Sigmoid colon (tissue), 7 donors: ENCODE data around the gene PPIP5K2. TPM values are rescaled to one million over a fixed set of nuclear protein-coding genes. Genes with fewer than 3 reads are reported as not detected.

Experiments
- DNase-seq: peaks from one replicate; pipeline ENCODE4 v3.0.0-alpha.2; 2019
- H3K27ac ChIP-seq, 4 donors: fragments of 200-600 bp; sonication (generic); one replicate each; pipeline ENCODE4 v1.5.1; 2016 to 2019; ENCODE audit warnings: mild to moderate bottlenecking in 1 of 4
- H3K27me3 ChIP-seq, 3 donors: fragments of 200-600 bp; sonication (generic); one replicate each; pipeline ENCODE4 v1.5.1; 2019; ENCODE audit warnings: mild to moderate bottlenecking in 1 of 3
- H3K36me3 ChIP-seq, 4 donors: fragments of 200-600 bp; sonication (generic); one replicate each; pipeline ENCODE4 v1.5.1; 2016 to 2019
- H3K4me1 ChIP-seq, 4 donors: fragments of 200-600 bp; sonication (generic); one replicate each; pipeline ENCODE4 v1.5.1; 2017 to 2019
- H3K4me3 ChIP-seq, 4 donors: fragments of 200-600 bp; sonication (generic); one replicate each; pipeline ENCODE4 v1.5.1; 2017 to 2019; ENCODE audit warnings: mild to moderate bottlenecking in 2 of 4, moderate library complexity in 1 of 4
- H3K9me3 ChIP-seq, 4 donors: fragments of 200-600 bp in 3 of 4; sonication (generic) in 3 of 4; one replicate each; pipeline versions ENCODE4 v1.5.1 to v1.6.1; 2013 to 2019
- CTCF ChIP-seq, 4 experiments: fragments of 450-650 bp in 3 of 4; fragments of 200-600 bp in 1 of 4; IDR thresholded peaks; one replicate each; pipeline ENCODE4 v1.5.1; 2016 to 2019; ENCODE audit warnings: antibody characterized with exemption in 4 of 4, mild to moderate bottlenecking in 3 of 4, moderate library complexity in 2 of 4
- EP300 ChIP-seq, 4 donors: sonication (generic); formaldehyde crosslinking; IDR thresholded peaks; one replicate each; pipeline ENCODE4 v1.6.1; 2017; ENCODE audit warnings: antibody characterized with exemption in 4 of 4
- POLR2A ChIP-seq, 2 donors: fragments of 450-650 bp; IDR thresholded peaks; one replicate each; pipeline ENCODE4 v1.6.1; 2016; ENCODE audit warnings: antibody characterized with exemption in 2 of 2, mild to moderate bottlenecking in 2 of 2, moderate library complexity in 2 of 2
- POLR2AphosphoS5 ChIP-seq, 4 donors: sonication (generic); formaldehyde crosslinking; IDR thresholded peaks; one replicate each; pipeline ENCODE4 v1.6.1; 2017; ENCODE audit warnings: antibody characterized with exemption in 4 of 4
- WGBS, 2 donors: extraction: QIAGEN DNeasy Blood & Tissue Kit; methylation state at CpG; one replicate each; pipeline ENCODE4 v1.1.7; 2013; 5-methylcytosine and 5-hydroxymethylcytosine counted together
- intact Hi-C: fragments of 100-400 bp; cut with DNase I; formaldehyde crosslinking; loops from one replicate; pipeline ENCODE4 v1.15.1; 2023
- polyA plus RNA-seq, 3 donors: library from polyadenylated mRNA; stranded (reverse); fragments of 200-250 nt; gene quantifications; one replicate each; pipeline ENCODE4 v1.2.3, GENCODE V29; 2013
- total RNA-seq, 4 donors: library from RNA; depleted of rRNA; stranded (reverse); fragments of >200 nt; gene quantifications; one replicate each; pipeline ENCODE4 v1.1.0, GENCODE V29; 2016
- donor health status: healthy with polysubstance abuse.
- donor health status: Bipolar disorder and iron deficiency.
- donor health status: healthy.

Gene PPIP5K2
- total and polyA plus RNA-seq, 7 donors: 20.4 to 34.1 (median 22.8) TPM

- TF ChIP-seq POLR2AphosphoS5 (IDR thresholded peaks at IDR 0.05) (no peak), CTCF (IDR thresholded peaks at IDR 0.05) (no peak), EP300 (IDR thresholded peaks at IDR 0.05) (no peak), POLR2A (IDR thresholded peaks at IDR 0.05) (no peak)
- Histone ChIP-seq H3K4me3 (no peak overlapping the region), H3K9me3 (peaks cover 0 to 6% (median 1%) of the 10 kb centered on the region in 4 donors), H3K36me3 (peaks cover 0 to 72% (median 14%) of the 10 kb centered on the region in 4 donors), H3K27me3 (no peaks in the 10 kb centered on the region), H3K27ac (no peak overlapping the region), H3K4me1 (no peaks in the 10 kb centered on the region)
- intact Hi-C loops: no loop called here
- no peak for DNase-seq
- WGBS, 2 donors: 97 to 100% methylated on average over 1 of the region's 1 CpG
Measured at GRCh38 chr5:103089272-103089671, 30.8 kb upstream of the PPIP5K2 start.

- intact Hi-C loops: no loop called here
- no peak for TF ChIP-seq EP300 (IDR thresholded peaks at IDR 0.05)
- no peak for TF ChIP-seq POLR2AphosphoS5 (IDR thresholded peaks at IDR 0.05)
- no peak for TF ChIP-seq CTCF (IDR thresholded peaks at IDR 0.05)
- no peak for TF ChIP-seq POLR2A (IDR thresholded peaks at IDR 0.05)
- no peaks in the 10 kb centered on the region for H3K27me3 ChIP-seq
- peaks cover 0 to 68% (median 13%) of the 10 kb centered on the region in 4 donors for H3K36me3 ChIP-seq
- H3K27ac ChIP-seq: no peak overlapping the region
- H3K4me1 ChIP-seq: no peaks in the 10 kb centered on the region
- no peak for DNase-seq
- H3K4me3 ChIP-seq: no peak overlapping the region
- no peaks in the 10 kb centered on the region for H3K9me3 ChIP-seq
- WGBS, 2 donors: 85 to 94% methylated on average over 1 of the region's 1 CpG
Measured at GRCh38 chr5:103090791-103091190, 29.3 kb upstream of the PPIP5K2 start.

- TF ChIP-seq EP300 (IDR thresholded peaks at IDR 0.05) (no peak), CTCF (IDR thresholded peaks at IDR 0.05) (no peak), POLR2A (IDR thresholded peaks at IDR 0.05) (no peak), POLR2AphosphoS5 (IDR thresholded peaks at IDR 0.05) (no peak)
- intact Hi-C loops: no loop called here
- no peaks in the 10 kb centered on the region for H3K27me3 ChIP-seq
- no peak for DNase-seq
- WGBS, 2 donors: 91 to 96% methylated on average over 3 of the region's 3 CpGs
- H3K4me1 ChIP-seq: no peaks in the 10 kb centered on the region
- no peak overlapping the region for H3K4me3 ChIP-seq
- peaks cover 0 to 67% (median 10%) of the 10 kb centered on the region in 4 donors for H3K36me3 ChIP-seq
- H3K9me3 ChIP-seq: no peaks in the 10 kb centered on the region
- H3K27ac ChIP-seq: no peak overlapping the region
Measured at GRCh38 chr5:103092676-103093075, 27.4 kb upstream of the PPIP5K2 start.

- TF ChIP-seq CTCF (IDR thresholded peaks at IDR 0.05) (no peak), POLR2AphosphoS5 (IDR thresholded peaks at IDR 0.05) (no peak), POLR2A (IDR thresholded peaks at IDR 0.05) (no peak), EP300 (IDR thresholded peaks at IDR 0.05) (no peak)
- no peaks in the 10 kb centered on the region for H3K4me1 ChIP-seq
- 97 to 99% methylated on average over 1 of the region's 1 CpG for WGBS, 2 donors
- H3K9me3 ChIP-seq: no peaks in the 10 kb centered on the region
- H3K27me3 ChIP-seq: no peaks in the 10 kb centered on the region
- H3K4me3 ChIP-seq: no peak overlapping the region
- no peak overlapping the region for H3K27ac ChIP-seq
- DNase-seq: no peak
- H3K36me3 ChIP-seq: peaks cover 0 to 56% (median 10%) of the 10 kb centered on the region in 4 donors
- intact Hi-C loops: no loop called here
Measured at GRCh38 chr5:103093727-103094126, 26.4 kb upstream of the PPIP5K2 start.

- 74 to 89% methylated on average over 2 of the region's 2 CpGs for WGBS, 2 donors
- no peak overlapping the region for H3K27ac ChIP-seq
- no peak for TF ChIP-seq POLR2AphosphoS5 (IDR thresholded peaks at IDR 0.05)
- no peak for TF ChIP-seq EP300 (IDR thresholded peaks at IDR 0.05)
- TF ChIP-seq CTCF (IDR thresholded peaks at IDR 0.05): no peak
- no peak for TF ChIP-seq POLR2A (IDR thresholded peaks at IDR 0.05)
Measured at GRCh38 chr5:103094737-103095136, 25.4 kb upstream of the PPIP5K2 start.

More at GRCh38 chr5:103094737-103095136, 25.4 kb upstream of the PPIP5K2 start:
- no peak for DNase-seq
- intact Hi-C loops: no loop called here
- no peaks in the 10 kb centered on the region for H3K4me1 ChIP-seq
- H3K36me3 ChIP-seq: peaks cover 0 to 52% (median 8%) of the 10 kb centered on the region in 4 donors
- H3K9me3 ChIP-seq: no peaks in the 10 kb centered on the region
- no peaks in the 10 kb centered on the region for H3K27me3 ChIP-seq
- H3K4me3 ChIP-seq: no peak overlapping the region
